ENCODE data around the gene SLX4.

SLX4 gene

GRCh38 chr16:3582276-3583165, 28.9 kb downstream of the SLX4 start:
- H3K27ac ChIP-seq: no peak overlapping the region
- TF ChIP-seq ZFX (IDR thresholded peaks at IDR 0.05) (no peak), CTCF (conservative IDR thresholded peaks at IDR 0.05) (no peak)

- TF ChIP-seq ZFX (IDR thresholded peaks at IDR 0.05): no peak
- no peak for TF ChIP-seq CTCF (conservative IDR thresholded peaks at IDR 0.05)
- H3K27ac ChIP-seq: no peak overlapping the region
These were observed 30.0 kb downstream of the SLX4 start for GRCh38 chr16:3581392-3581791.

- H3K27ac ChIP-seq: no peak overlapping the region
- no peak for TF ChIP-seq CTCF (conservative IDR thresholded peaks at IDR 0.05)
- no peak for TF ChIP-seq ZFX (IDR thresholded peaks at IDR 0.05)
These were observed 30.7 kb downstream of the SLX4 start for GRCh38 chr16:3580686-3581085.

GRCh38 chr16:3580251-3580651, 31.2 kb downstream of the SLX4 start:
- H3K27ac ChIP-seq: no peak overlapping the region
- no peak for TF ChIP-seq CTCF (conservative IDR thresholded peaks at IDR 0.05)
- TF ChIP-seq ZFX (IDR thresholded peaks at IDR 0.05): no peak

- TF ChIP-seq ZFX (IDR thresholded peaks at IDR 0.05) (no peak), CTCF (conservative IDR thresholded peaks at IDR 0.05) (no peak)
- H3K27ac ChIP-seq: no peak overlapping the region
These were observed 31.6 kb downstream of the SLX4 start for GRCh38 chr16:3579776-3580175.

- H3K27ac ChIP-seq: no peak overlapping the region
- TF ChIP-seq ZFX (IDR thresholded peaks at IDR 0.05): no peak
- no peak for TF ChIP-seq CTCF (conservative IDR thresholded peaks at IDR 0.05)
These were observed 32.5 kb downstream of the SLX4 start for GRCh38 chr16:3578610-3579551.

GRCh38 chr16:3578121-3578520, 33.3 kb downstream of the SLX4 start:
- TF ChIP-seq ZFX (IDR thresholded peaks at IDR 0.05) (no peak), CTCF (conservative IDR thresholded peaks at IDR 0.05) (no peak)
- H3K27ac ChIP-seq: no peak overlapping the region

All from C4-2B (cell line).